Measurements from ENCODE around the gene CASZ1. TPM values are rescaled to one million over a fixed set of nuclear protein-coding genes. Genes with fewer than 3 reads are reported as not detected.
A peak's percentile ranks its signal among the peaks of the same experiment; 100 is the strongest.

CASZ1 gene
- total RNA-seq, 2 donors from 2014 or later: 45.0 to 56.0 TPM

GRCh38 chr1:10646347-10646861, 150.0 kb downstream of the CASZ1 start:
- TF ChIP-seq, protein P1, sequence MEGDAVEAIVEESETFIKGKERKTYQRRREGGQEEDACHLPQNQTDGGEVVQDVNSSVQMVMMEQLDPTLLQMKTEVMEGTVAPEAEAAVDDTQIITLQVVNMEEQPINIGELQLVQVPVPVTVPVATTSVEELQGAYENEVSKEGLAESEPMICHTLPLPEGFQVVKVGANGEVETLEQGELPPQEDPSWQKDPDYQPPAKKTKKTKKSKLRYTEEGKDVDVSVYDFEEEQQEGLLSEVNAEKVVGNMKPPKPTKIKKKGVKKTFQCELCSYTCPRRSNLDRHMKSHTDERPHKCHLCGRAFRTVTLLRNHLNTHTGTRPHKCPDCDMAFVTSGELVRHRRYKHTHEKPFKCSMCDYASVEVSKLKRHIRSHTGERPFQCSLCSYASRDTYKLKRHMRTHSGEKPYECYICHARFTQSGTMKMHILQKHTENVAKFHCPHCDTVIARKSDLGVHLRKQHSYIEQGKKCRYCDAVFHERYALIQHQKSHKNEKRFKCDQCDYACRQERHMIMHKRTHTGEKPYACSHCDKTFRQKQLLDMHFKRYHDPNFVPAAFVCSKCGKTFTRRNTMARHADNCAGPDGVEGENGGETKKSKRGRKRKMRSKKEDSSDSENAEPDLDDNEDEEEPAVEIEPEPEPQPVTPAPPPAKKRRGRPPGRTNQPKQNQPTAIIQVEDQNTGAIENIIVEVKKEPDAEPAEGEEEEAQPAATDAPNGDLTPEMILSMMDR (IDR thresholded peaks at IDR 0.05): no peak
- Histone ChIP-seq H3K27ac (no peak overlapping the region), H3K9me3 (no peaks in the 10 kb centered on the region), H3K4me1 (no peaks in the 10 kb centered on the region), H3K27me3 (no peaks in the 10 kb centered on the region), H3K4me3 (no peak overlapping the region), H3K36me3 (no peaks in the 10 kb centered on the region), H3K9ac (ENCODE audit: low read depth in 2 of 2, low read length in 2 of 2) (no peak overlapping the region)
- intact Hi-C loops (cut with DNase I): no loop called here
- DNase-seq: peak; percentile 37

DNA sequence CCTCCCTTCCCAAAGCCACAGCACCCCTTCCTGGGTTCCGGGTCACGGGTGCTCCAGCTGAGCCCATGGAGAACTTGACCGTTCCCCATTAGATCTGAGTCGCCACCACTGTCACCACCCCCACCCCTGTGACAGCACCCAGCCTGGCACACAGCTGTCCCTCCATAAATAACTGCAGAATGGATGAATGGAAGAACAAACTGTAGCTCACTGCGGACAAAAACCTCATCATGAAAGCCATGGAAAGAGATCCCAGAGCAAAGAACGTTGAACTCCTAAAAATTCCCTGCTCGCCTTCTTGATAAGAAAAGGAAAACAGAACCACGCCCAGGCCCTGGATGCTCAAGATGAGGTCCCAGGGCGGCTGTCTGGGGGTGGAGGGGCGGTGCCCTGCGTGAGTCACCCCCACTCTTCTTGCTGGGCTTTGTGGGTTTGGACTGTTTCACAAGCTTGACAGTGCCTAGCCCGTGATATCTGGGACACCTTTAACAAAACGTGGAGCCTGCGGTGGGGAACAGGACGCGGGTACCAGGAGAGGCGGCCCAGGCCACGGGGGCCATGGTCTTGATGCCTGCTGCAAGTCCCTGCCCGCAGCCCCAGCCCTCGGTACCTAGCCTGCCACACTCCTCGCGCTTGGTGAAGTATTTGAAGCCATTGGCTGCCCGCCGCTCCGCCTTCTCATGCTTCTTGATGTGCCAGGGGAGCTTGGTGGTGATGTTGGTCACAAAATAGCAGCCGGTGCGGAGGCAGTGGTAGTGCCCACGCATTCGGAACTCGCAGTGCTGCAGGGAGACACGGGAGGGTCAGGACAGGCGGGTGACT, 151.9 kb downstream of the CASZ1 start:
- Histone ChIP-seq H3K4me3 (no peak overlapping the region), H3K9ac (ENCODE audit: low read depth in 2 of 2, low read length in 2 of 2) (no peak overlapping the region), H3K4me1 (no peaks in the 10 kb centered on the region), H3K27ac (no peak overlapping the region), H3K27me3 (no peaks in the 10 kb centered on the region), H3K36me3 (no peaks in the 10 kb centered on the region), H3K9me3 (no peaks in the 10 kb centered on the region)
- intact Hi-C loops (cut with DNase I): no loop called here
- no peak for DNase-seq
- TF ChIP-seq, protein P1 (IDR thresholded peaks at IDR 0.05): no peak

GRCh38 chr1:10643607-10644306, 152.7 kb downstream of the CASZ1 start:
- Histone ChIP-seq H3K36me3 (no peaks in the 10 kb centered on the region), H3K9me3 (no peaks in the 10 kb centered on the region), H3K4me3 (no peak overlapping the region), H3K9ac (ENCODE audit: low read depth in 2 of 2, low read length in 2 of 2) (no peak overlapping the region), H3K27ac (no peak overlapping the region), H3K4me1 (no peaks in the 10 kb centered on the region), H3K27me3 (no peaks in the 10 kb centered on the region)
- no peak for DNase-seq
- intact Hi-C loops (cut with DNase I): no loop called here
- TF ChIP-seq, protein P1 (IDR thresholded peaks at IDR 0.05): no peak

GRCh38 chr1:10642403-10643080, 153.9 kb downstream of the CASZ1 start:
- no peaks in the 10 kb centered on the region for H3K27me3 ChIP-seq
- intact Hi-C loops (cut with DNase I): no loop called here
- no peak overlapping the region for H3K9ac ChIP-seq (ENCODE audit: low read depth in 2 of 2, low read length in 2 of 2)
- H3K4me1 ChIP-seq: no peaks in the 10 kb centered on the region
- H3K9me3 ChIP-seq: no peaks in the 10 kb centered on the region
- H3K27ac ChIP-seq: no peak overlapping the region
- no peak overlapping the region for H3K4me3 ChIP-seq
- no peaks in the 10 kb centered on the region for H3K36me3 ChIP-seq
- TF ChIP-seq, protein P1 (IDR thresholded peaks at IDR 0.05): no peak
- no peak for DNase-seq

DNA sequence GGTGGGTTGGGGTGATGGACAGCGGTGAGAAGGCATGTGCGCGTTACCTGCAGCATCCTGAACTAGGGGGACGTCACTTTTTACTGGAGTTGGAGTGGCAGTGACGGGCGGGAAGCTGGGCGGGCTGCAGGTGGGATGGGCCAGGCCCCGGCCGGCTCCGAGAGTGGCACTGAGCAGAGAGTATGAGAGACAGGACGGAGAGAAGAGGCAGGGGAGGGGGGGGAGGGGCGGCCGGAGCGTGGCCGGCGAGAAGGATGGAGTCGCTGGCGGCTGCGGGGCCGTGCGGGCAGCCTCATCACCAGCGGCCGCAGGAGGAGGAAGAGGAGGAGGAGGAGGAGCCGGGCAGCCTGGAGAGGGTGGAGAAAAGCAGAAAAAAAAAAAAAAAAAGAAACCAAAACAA, 154.5 kb downstream of the CASZ1 start:
- TF ChIP-seq, protein P1 (IDR thresholded peaks at IDR 0.05): no peak
- no peak for DNase-seq

More for the DNA sequence above, 154.5 kb downstream of the CASZ1 start:
- no peaks in the 10 kb centered on the region for H3K9me3 ChIP-seq
- no peak overlapping the region for H3K27ac ChIP-seq
- no peaks in the 10 kb centered on the region for H3K27me3 ChIP-seq
- H3K4me3 ChIP-seq: no peak overlapping the region
- H3K4me1 ChIP-seq: no peaks in the 10 kb centered on the region
- intact Hi-C loops (cut with DNase I): no loop called here
- H3K36me3 ChIP-seq: no peaks in the 10 kb centered on the region
- H3K9ac ChIP-seq (ENCODE audit: low read depth in 2 of 2, low read length in 2 of 2): no peak overlapping the region

Data from colonic mucosa (tissue), 4 donors.